ENCODE data around the gene NAXE. TPM values are rescaled to one million over a fixed set of nuclear protein-coding genes. Genes with fewer than 3 reads are reported as not detected.

NAXE gene
- total RNA-seq, 6 donors from 2014 or later, result 46.1 to 81.1 (median 60.0) TPM

- 88 to 91% methylated on average over 10 of the region's 10 CpGs for WGBS, 2 donors
- H3K27ac ChIP-seq, result peak overlapping the region in 2 of 4 donors; percentile 84 to 89
- H3K36me3 ChIP-seq, result peaks cover 0 to 21% (median 7%) of the 10 kb centered on the region in 4 donors
- DNase-seq, result no peak
- H3K27me3 ChIP-seq, result no peaks in the 10 kb centered on the region
- H3K9me3 ChIP-seq, result no peaks in the 10 kb centered on the region
- TF ChIP-seq POLR2AphosphoS5 (IDR thresholded peaks at IDR 0.05), result no peak
- TF ChIP-seq, protein P1, sequence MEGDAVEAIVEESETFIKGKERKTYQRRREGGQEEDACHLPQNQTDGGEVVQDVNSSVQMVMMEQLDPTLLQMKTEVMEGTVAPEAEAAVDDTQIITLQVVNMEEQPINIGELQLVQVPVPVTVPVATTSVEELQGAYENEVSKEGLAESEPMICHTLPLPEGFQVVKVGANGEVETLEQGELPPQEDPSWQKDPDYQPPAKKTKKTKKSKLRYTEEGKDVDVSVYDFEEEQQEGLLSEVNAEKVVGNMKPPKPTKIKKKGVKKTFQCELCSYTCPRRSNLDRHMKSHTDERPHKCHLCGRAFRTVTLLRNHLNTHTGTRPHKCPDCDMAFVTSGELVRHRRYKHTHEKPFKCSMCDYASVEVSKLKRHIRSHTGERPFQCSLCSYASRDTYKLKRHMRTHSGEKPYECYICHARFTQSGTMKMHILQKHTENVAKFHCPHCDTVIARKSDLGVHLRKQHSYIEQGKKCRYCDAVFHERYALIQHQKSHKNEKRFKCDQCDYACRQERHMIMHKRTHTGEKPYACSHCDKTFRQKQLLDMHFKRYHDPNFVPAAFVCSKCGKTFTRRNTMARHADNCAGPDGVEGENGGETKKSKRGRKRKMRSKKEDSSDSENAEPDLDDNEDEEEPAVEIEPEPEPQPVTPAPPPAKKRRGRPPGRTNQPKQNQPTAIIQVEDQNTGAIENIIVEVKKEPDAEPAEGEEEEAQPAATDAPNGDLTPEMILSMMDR (IDR thresholded peaks at IDR 0.05), result no peak
- TF ChIP-seq POLR2A (IDR thresholded peaks at IDR 0.05), result no peak
- no peak for TF ChIP-seq EP300 (IDR thresholded peaks at IDR 0.05)
- no peak for ATAC-seq (ENCODE audit: low FRiP score in 2 of 2)
- peaks cover 7 to 18% (median 12%) of the 10 kb centered on the region in 4 donors for H3K4me1 ChIP-seq
- H3K4me3 ChIP-seq, result no peak overlapping the region
These were observed 1.0 kb upstream of the NAXE start for GRCh38 chr1:156590326-156591180.

GRCh38 chr1:156591181-156591431 is 470 bp upstream of the NAXE start:
- Histone ChIP-seq H3K27ac (peak overlapping the region; percentile 71 to 89 (median 86)), H3K27me3 (no peaks in the 10 kb centered on the region), H3K36me3 (peaks cover 0 to 27% (median 11%) of the 10 kb centered on the region in 4 donors), H3K4me1 (peaks cover 7 to 18% (median 12%) of the 10 kb centered on the region in 4 donors), H3K9me3 (no peaks in the 10 kb centered on the region), H3K4me3 (peak overlapping the region in 3 of 4 donors; percentile 68 to 89 (median 84))
- no peak for ATAC-seq (ENCODE audit: low FRiP score in 2 of 2)
- 22 to 27% methylated on average over 6 of the region's 6 CpGs for WGBS, 2 donors
- no peak for DNase-seq
- no peak for TF ChIP-seq POLR2AphosphoS5 (IDR thresholded peaks at IDR 0.05)
- no peak for TF ChIP-seq POLR2A (IDR thresholded peaks at IDR 0.05)
- TF ChIP-seq, protein P1 (IDR thresholded peaks at IDR 0.05), result no peak
- TF ChIP-seq EP300 (IDR thresholded peaks at IDR 0.05), result no peak

- peaks cover 7 to 18% (median 12%) of the 10 kb centered on the region in 4 donors for H3K4me1 ChIP-seq
- no peaks in the 10 kb centered on the region for H3K27me3 ChIP-seq
- peak overlapping the region; percentile 55 to 89 (median 76) for H3K4me3 ChIP-seq
- no peak for TF ChIP-seq POLR2A (IDR thresholded peaks at IDR 0.05)
- TF ChIP-seq, protein P1 (IDR thresholded peaks at IDR 0.05), result no peak
- TF ChIP-seq POLR2AphosphoS5 (IDR thresholded peaks at IDR 0.05), result no peak
- TF ChIP-seq EP300 (IDR thresholded peaks at IDR 0.05), result no peak
- DNase-seq (no peak), ATAC-seq (ENCODE audit: low FRiP score in 2 of 2) (peak in 1 of 2 donors; percentile 24)
- H3K36me3 ChIP-seq, result peaks cover 0 to 37% (median 17%) of the 10 kb centered on the region in 4 donors
- no peaks in the 10 kb centered on the region for H3K9me3 ChIP-seq
- WGBS, 2 donors, result 62 to 66% methylated on average over 11 to 13 of the region's 16 CpGs
- H3K27ac ChIP-seq, result peak overlapping the region; percentile 71 to 89 (median 86)
These were observed 758 bp downstream of the NAXE start for GRCh38 chr1:156592158-156592909.

DNA sequence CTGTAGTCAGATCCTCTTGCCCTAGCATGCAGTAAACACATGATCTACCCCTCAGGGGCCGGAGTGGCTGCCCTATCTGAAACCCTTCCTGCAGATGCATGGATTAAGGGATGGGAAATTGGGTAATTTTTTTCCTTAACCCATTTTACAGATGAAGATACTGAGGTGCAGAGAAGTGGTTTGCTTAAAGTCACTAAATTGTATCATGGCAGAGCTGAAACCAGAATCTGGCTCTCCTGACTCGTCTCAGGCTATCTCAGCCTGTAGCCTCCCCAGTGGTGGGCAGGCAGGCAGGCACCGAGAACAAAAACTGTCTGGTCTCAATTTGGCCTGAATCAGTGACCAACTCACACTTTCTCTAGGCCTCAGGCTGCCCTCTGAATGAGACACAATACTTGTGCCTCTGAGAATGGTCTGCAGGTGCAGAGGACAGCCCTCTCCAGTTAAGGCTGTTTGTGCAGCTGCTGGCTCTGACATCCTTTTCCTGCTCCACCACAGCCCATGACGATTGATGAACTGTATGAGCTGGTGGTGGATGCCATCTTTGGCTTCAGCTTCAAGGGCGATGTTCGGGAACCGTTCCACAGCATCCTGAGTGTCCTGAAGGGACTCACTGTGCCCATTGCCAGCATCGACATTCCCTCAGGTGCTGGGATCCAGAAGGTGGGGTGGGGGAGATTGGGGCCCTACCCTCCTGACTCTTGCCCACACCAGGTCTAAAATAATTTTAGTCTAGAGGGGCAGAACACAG is 1.5 kb downstream of the NAXE start:
- no peak for DNase-seq
- Histone ChIP-seq H3K27ac (no peak overlapping the region), H3K4me3 (no peak overlapping the region), H3K4me1 (peaks cover 7 to 18% (median 12%) of the 10 kb centered on the region in 4 donors), H3K27me3 (no peaks in the 10 kb centered on the region), H3K9me3 (no peaks in the 10 kb centered on the region), H3K36me3 (peaks cover 0 to 45% (median 22%) of the 10 kb centered on the region in 4 donors)
- 74 to 84% methylated on average over 8 of the region's 8 CpGs for WGBS, 2 donors
- ATAC-seq (ENCODE audit: low FRiP score in 2 of 2), result no peak
- no peak for TF ChIP-seq EP300 (IDR thresholded peaks at IDR 0.05)
- TF ChIP-seq, protein P1 (IDR thresholded peaks at IDR 0.05), result no peak
- TF ChIP-seq POLR2A (IDR thresholded peaks at IDR 0.05), result no peak
- no peak for TF ChIP-seq POLR2AphosphoS5 (IDR thresholded peaks at IDR 0.05)
